Nephron progenitor cell (in vitro differentiated cells): ENCODE data around the gene NAP1L4.

Source experiments
- DNase-seq: peaks from one replicate; pipeline ENCODE4 v3.0.0; 2021
- H3K27ac Mint-ChIP-seq: 2 replicates; pipeline ENCODE4 v1.8.0; 2021; ENCODE audit warnings: mild to moderate bottlenecking, moderate library complexity, mixed read lengths
- H3K27me3 Mint-ChIP-seq: 2 replicates; pipeline ENCODE4 v1.8.0; 2021; ENCODE audit warnings: mild to moderate bottlenecking, low read depth, mixed read lengths; ENCODE audit not compliant: poor library complexity
- H3K36me3 Mint-ChIP-seq: 2 replicates; pipeline ENCODE4 v1.8.0; 2021; ENCODE audit warnings: low read depth, mixed read lengths
- H3K4me1 Mint-ChIP-seq: 2 replicates; pipeline ENCODE4 v1.8.0; 2021; ENCODE audit warnings: mixed read lengths
- H3K4me3 Mint-ChIP-seq: 2 replicates; pipeline ENCODE4 v1.8.0; 2021; ENCODE audit warnings: mild to moderate bottlenecking, moderate library complexity, mixed read lengths
- H3K9me3 Mint-ChIP-seq: 2 replicates; pipeline ENCODE4 v1.8.0; 2021; ENCODE audit warnings: mild to moderate bottlenecking, moderate library complexity, mixed read lengths
- CTCF ChIP-seq: fragments of 200-600 bp; sonication (generic); IDR thresholded peaks from 2 replicates; pipeline ENCODE4 v1.5.0; 2021; ENCODE audit warnings: antibody characterized with exemption

NAP1L4 gene

DNA sequence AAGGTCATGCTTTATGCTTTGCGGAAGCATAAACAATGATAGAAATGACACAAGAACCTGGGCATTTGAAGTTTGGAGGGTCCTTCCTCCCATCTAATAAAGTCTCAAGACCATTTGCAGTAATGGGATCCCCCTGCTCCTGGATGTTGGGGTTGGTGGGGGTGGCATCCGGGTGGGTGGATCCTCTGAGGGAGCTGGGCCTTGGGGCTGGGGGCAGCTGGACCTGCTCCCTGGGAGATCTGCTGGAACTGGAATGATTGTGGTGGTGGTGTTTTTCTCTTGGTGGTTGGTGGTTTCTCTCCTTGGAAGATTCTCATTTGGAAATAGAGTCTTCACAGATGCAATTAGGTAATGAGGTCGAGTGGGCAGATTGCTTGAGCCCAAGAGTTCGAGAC lies 2.2 kb upstream of the NAP1L4 start:
- Mint-ChIP-seq H3K4me3 (peak overlapping the region; percentile 50), H3K27ac (no peak overlapping the region), H3K4me1 (peaks cover 42% of the 10 kb centered on the region)

GRCh38 chr11:2992997-2993325 lies 832 bp upstream of the NAP1L4 start:
- Mint-ChIP-seq H3K27me3 (peaks cover 6% of the 10 kb centered on the region), H3K27ac (peak overlapping the region; percentile 98), H3K4me1 (peaks cover 56% of the 10 kb centered on the region), H3K4me3 (peak overlapping the region; percentile 94), H3K9me3 (no peaks in the 10 kb centered on the region), H3K36me3 (peaks cover 5% of the 10 kb centered on the region)
- TF ChIP-seq CTCF = no peak
- no peak for DNase-seq

More for the DNA sequence above, 2.2 kb upstream of the NAP1L4 start:
- Mint-ChIP-seq H3K9me3 (no peaks in the 10 kb centered on the region), H3K36me3 (no peaks in the 10 kb centered on the region), H3K27me3 (peaks cover 6% of the 10 kb centered on the region)
- no peak for TF ChIP-seq CTCF
- no peak for DNase-seq

DNA sequence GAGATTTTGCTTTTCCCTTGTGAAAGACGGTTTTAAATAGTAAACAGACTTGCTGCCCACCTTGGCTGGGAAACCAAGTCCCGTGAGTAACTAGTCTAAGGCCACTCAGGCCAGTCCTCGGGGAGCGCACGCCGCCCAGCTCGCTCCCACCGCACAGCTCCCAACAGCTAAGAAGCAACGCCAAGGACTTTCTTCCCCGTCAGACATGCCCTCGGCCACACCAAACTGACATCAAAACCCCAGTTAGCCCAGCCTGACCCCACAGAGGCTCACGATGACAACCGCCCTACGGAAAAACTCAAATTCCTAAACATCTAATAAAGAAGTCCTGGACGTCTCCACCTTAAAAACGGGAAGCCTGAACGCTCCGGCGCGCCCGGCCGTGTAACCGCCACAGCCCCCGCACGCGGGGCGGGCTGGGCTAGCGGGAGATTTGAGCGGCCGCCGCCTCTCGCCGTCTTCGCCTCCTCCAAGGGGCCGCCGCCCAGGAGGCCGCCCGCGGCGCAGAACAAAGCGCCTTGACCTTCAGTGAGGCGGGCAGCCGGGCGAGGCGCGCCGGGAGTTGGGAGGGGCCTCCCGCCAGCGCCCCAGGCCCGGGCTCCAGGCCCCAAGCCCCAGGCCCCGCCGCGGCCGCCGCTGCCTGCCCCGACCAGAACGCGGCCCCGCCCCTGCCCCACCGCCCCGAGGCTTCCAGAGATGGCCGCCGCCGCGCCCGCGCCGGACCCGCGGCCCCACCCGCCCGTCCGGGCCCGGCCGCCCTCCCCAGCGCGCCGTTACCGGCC lies 486 bp downstream of the NAP1L4 start:
- DNase-seq = no peak
- peaks cover 16% of the 10 kb centered on the region for H3K36me3 Mint-ChIP-seq
- H3K9me3 Mint-ChIP-seq = no peaks in the 10 kb centered on the region
- peaks cover 49% of the 10 kb centered on the region for H3K4me1 Mint-ChIP-seq
- peaks cover 3% of the 10 kb centered on the region for H3K27me3 Mint-ChIP-seq
- H3K27ac Mint-ChIP-seq = peak overlapping the region; percentile 99
- no peak for TF ChIP-seq CTCF
- peak overlapping the region; percentile 98 for H3K4me3 Mint-ChIP-seq

DNA sequence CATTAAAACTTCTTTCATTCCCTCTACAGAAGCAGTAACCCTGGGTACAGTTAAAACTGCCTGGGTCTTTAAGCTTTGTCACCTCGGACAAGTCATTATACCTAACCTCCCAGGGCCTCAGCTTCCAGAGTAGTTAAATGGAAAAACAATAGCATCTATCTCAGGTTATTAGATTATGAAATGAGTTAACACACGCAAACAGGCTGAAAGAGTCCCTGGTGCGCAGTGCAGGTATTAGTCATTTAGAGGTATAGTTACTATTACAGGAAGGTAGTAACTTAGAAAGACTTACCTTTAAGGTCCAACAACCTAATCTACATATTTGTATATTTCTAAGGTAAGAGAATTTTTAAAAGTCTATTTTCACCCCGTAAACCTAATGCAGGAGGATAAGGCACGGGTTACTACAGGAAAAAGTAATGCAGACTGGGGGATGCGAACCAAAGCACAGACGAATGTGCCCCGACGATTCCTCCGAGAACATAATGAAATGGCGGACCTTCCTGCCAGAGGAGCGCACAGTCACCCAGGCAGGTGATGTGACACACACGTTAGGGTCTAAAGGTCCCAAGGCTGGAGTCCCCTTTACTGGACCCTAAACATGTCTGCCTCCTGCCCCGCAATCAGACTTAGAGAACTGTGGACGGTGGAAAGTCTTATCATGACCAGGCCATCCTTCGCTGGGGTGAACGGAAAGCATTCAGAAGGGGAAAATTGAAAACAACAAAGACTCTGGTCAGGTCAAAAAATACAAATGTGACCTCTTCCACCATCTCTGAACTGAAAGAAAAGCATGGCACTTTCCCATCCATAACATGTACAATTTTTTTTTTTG lies 1.3 kb downstream of the NAP1L4 start:
- no peak for TF ChIP-seq CTCF
- peaks cover 16% of the 10 kb centered on the region for H3K36me3 Mint-ChIP-seq
- no peak for DNase-seq
- H3K4me1 Mint-ChIP-seq = peaks cover 46% of the 10 kb centered on the region
- peak overlapping the region; percentile 98 for H3K4me3 Mint-ChIP-seq
- peak overlapping the region; percentile 99 for H3K27ac Mint-ChIP-seq
- H3K9me3 Mint-ChIP-seq = no peaks in the 10 kb centered on the region
- peaks cover 3% of the 10 kb centered on the region for H3K27me3 Mint-ChIP-seq

GRCh38 chr11:2989551-2989950 lies 2.6 kb downstream of the NAP1L4 start:
- no peak for TF ChIP-seq CTCF

More at GRCh38 chr11:2989551-2989950, 2.6 kb downstream of the NAP1L4 start:
- Mint-ChIP-seq H3K27me3 (no peaks in the 10 kb centered on the region), H3K36me3 (peaks cover 25% of the 10 kb centered on the region), H3K9me3 (no peaks in the 10 kb centered on the region), H3K27ac (peak overlapping the region; percentile 56), H3K4me1 (peaks cover 45% of the 10 kb centered on the region), H3K4me3 (peak overlapping the region; percentile 98)
- no peak for DNase-seq
